Ascending aorta (tissue), 1 donor: ENCODE measurements around the gene IRAK1BP1. TPM values are rescaled to one million over a fixed set of nuclear protein-coding genes. Genes with fewer than 3 reads are reported as not detected.

Source experiments
- total RNA-seq: library from RNA; depleted of rRNA; stranded (reverse); fragments of >200 nt; gene quantifications from one replicate; pipeline ENCODE4 v1.1.0, GENCODE V29; 2016

IRAK1BP1 gene
- total RNA-seq, 1 donor from 2014 or later: 2.7 TPM

Other genes starting within 250 kb of the IRAK1BP1 start
- 14.9 TPM for gene PHIP, start 210.7 kb downstream of the IRAK1BP1 start, total RNA-seq